Endothelial cell (in vitro differentiated cells): ENCODE data around the gene ZMIZ1. TPM values are rescaled to one million over a fixed set of nuclear protein-coding genes. Genes with fewer than 3 reads are reported as not detected.

ENCODE experiments used
- DNase-seq: peaks from one replicate; pipeline ENCODE4 v3.0.0; 2021; ENCODE audit warnings: low spot score
- H3K27ac Mint-ChIP-seq: one replicate; pipeline ENCODE4 v1.8.0; 2021; ENCODE audit warnings: mixed read lengths, inconsistent platforms; ENCODE audit not compliant: unreplicated experiment
- H3K27me3 Mint-ChIP-seq: one replicate; pipeline ENCODE4 v1.8.0; 2021; ENCODE audit warnings: mild to moderate bottlenecking, moderate library complexity, mixed read lengths, inconsistent platforms; ENCODE audit not compliant: unreplicated experiment
- H3K36me3 Mint-ChIP-seq: one replicate; pipeline ENCODE4 v1.8.0; 2021; ENCODE audit warnings: mild to moderate bottlenecking, low read depth, mixed read lengths, inconsistent platforms; ENCODE audit not compliant: unreplicated experiment
- H3K4me1 Mint-ChIP-seq: one replicate; pipeline ENCODE4 v1.8.0; 2021; ENCODE audit warnings: mild to moderate bottlenecking, mixed read lengths, inconsistent platforms; ENCODE audit not compliant: unreplicated experiment
- H3K4me3 Mint-ChIP-seq: one replicate; pipeline ENCODE4 v1.8.0; 2021; ENCODE audit warnings: mild to moderate bottlenecking, mixed read lengths, inconsistent platforms; ENCODE audit not compliant: unreplicated experiment
- H3K9me3 Mint-ChIP-seq: one replicate; pipeline ENCODE4 v1.8.0; 2021; ENCODE audit warnings: mixed read lengths, inconsistent platforms; ENCODE audit not compliant: unreplicated experiment
- total RNA-seq: library from RNA; stranded (reverse); fragmentation: NEBNext Ultra II Directional; extraction: Animal tissue kit (Norgen Biotek cat#: 25700); gene quantifications from one replicate; pipeline ENCODE4 v1.2.1, GENCODE V29; 2021; ENCODE audit not compliant: unreplicated experiment
- TF ChIP-seq, protein P1 (sequence below): fragments of 200-600 bp; sonication (generic); IDR thresholded peaks from one replicate; pipeline ENCODE4 v1.5.0; 2021; ENCODE audit warnings: antibody characterized with exemption; ENCODE audit not compliant: unreplicated experiment

Gene ZMIZ1
- total RNA-seq, 1 donor from 2014 or later, result 102 TPM

DNA sequence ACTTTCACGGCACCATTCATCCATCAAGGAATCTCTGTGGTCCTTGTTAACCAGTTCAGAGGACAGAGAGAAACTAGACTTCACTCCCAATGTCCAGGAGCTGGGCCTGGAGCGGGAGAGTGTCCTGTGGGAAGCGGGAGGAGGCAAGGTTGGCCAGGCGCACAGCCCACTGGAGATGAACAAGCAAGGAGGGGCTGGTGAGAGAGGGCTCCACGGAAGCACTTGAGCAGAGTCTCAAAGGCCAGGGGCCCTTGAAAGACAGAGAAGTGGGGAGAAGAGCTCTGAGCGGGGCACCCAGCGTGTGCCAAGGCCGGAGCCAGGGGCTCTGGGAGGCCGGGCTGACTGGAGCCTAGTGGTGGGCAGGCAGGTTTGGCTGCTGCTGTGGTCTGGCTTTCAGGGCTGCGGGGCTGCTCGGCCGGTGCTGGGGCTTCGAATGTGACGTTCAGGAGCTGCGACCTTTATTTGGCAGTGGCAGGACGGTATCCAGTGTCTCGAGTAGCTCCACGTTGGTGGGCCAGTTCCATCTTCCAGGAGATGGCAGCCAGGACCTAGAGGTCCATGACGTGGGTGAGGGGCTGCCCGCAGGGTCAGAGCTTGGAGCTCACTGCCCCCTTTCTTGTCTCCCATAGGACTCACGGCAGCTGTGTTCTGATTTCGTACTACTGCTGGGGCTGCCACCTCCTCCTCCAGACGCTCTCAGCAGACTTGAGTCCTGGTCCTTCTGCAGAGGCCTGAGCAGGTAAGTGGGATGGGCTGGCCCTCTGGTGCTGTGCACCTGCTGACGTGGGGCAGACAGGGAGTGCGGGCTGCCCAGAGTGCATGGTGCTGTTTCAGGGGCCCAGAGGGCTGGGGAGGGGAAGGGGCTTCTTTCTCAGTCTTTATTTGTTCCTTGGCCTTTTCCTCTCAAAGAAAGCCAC, 49.8 kb downstream of the ZMIZ1 start:
- TF ChIP-seq, protein P1, sequence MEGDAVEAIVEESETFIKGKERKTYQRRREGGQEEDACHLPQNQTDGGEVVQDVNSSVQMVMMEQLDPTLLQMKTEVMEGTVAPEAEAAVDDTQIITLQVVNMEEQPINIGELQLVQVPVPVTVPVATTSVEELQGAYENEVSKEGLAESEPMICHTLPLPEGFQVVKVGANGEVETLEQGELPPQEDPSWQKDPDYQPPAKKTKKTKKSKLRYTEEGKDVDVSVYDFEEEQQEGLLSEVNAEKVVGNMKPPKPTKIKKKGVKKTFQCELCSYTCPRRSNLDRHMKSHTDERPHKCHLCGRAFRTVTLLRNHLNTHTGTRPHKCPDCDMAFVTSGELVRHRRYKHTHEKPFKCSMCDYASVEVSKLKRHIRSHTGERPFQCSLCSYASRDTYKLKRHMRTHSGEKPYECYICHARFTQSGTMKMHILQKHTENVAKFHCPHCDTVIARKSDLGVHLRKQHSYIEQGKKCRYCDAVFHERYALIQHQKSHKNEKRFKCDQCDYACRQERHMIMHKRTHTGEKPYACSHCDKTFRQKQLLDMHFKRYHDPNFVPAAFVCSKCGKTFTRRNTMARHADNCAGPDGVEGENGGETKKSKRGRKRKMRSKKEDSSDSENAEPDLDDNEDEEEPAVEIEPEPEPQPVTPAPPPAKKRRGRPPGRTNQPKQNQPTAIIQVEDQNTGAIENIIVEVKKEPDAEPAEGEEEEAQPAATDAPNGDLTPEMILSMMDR, result no peak
- Mint-ChIP-seq H3K27ac (peak overlapping the region; percentile 36), H3K4me3 (no peak overlapping the region), H3K9me3 (no peaks in the 10 kb centered on the region), H3K27me3 (peaks cover 4% of the 10 kb centered on the region), H3K36me3 (peaks cover 11% of the 10 kb centered on the region), H3K4me1 (peaks cover 8% of the 10 kb centered on the region)
- no peak for DNase-seq

DNA sequence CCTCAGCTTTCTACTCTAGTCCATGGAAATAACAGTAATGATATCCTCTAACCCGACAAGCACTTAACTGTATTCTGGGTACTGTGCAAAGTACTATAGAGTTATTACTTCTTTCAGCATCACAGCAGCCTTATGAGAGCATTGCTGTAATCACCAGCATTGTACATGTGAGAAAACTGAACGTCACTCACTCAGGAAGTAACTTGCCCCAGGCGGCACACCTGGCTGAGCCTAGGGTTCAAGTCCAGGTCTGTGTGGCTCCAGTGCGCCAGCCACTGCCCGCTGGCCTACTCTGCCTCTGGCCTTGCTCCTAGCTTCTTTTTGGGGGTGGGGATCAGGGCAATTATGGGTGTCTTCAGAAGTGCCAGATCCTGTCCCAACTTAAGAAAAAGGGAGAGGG, 50.5 kb downstream of the ZMIZ1 start:
- H3K36me3 Mint-ChIP-seq, result peaks cover 14% of the 10 kb centered on the region
- TF ChIP-seq, protein P1, result no peak
- DNase-seq, result no peak
- H3K27me3 Mint-ChIP-seq, result peaks cover 5% of the 10 kb centered on the region
- no peak overlapping the region for H3K4me3 Mint-ChIP-seq
- peaks cover under 1% of the 10 kb centered on the region for H3K4me1 Mint-ChIP-seq
- H3K27ac Mint-ChIP-seq, result no peak overlapping the region
- no peaks in the 10 kb centered on the region for H3K9me3 Mint-ChIP-seq

DNA sequence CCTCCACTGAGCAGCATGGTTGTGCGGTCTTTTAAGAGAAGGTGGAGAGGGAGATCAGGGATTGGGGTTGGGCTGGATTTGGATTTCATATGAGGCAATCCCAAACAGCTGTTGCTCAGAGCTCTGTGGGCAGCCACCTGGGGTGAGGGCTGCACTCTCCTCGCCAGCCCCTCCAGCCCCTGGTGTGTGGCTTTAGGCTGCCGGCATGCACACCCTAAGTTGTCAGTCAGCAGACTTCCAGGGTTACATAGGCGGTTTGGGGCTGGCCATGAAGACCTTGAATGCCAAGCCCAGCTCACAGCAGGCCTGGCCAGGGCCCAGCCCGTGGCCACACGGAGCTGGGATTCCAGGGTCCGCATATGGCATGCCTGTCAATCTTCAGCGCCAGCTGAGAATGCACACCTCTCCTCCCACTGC, 54.8 kb downstream of the ZMIZ1 start:
- Mint-ChIP-seq H3K27ac (no peak overlapping the region), H3K27me3 (peaks cover 10% of the 10 kb centered on the region), H3K4me3 (no peak overlapping the region), H3K36me3 (peaks cover 18% of the 10 kb centered on the region), H3K4me1 (peaks cover 2% of the 10 kb centered on the region), H3K9me3 (no peaks in the 10 kb centered on the region)
- TF ChIP-seq, protein P1, result no peak
- no peak for DNase-seq

DNA sequence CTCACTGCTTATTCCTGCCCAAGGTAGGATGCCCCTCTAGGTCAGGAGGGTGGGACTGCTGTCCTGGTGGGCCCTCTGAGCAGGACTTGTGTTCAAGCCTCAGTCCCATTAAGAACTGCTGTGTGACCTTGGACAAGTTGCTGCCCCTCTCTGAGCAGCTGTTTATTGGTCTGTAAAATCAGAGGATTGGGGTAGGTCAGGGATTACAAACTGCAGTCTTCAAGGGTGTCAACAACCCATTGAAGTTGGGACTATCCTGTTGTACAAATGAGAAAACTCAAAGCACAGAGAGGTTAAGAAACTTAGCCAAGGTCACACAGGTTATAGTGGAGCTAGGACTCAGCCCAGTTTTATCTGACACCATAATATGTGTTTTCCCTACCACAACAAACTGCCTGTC, 55.3 kb downstream of the ZMIZ1 start:
- no peak overlapping the region for H3K27ac Mint-ChIP-seq
- TF ChIP-seq, protein P1, result no peak
- H3K36me3 Mint-ChIP-seq, result peaks cover 19% of the 10 kb centered on the region
- H3K4me3 Mint-ChIP-seq, result no peak overlapping the region
- H3K27me3 Mint-ChIP-seq, result peaks cover 10% of the 10 kb centered on the region
- DNase-seq, result no peak
- peaks cover 7% of the 10 kb centered on the region for H3K4me1 Mint-ChIP-seq
- no peaks in the 10 kb centered on the region for H3K9me3 Mint-ChIP-seq

DNA sequence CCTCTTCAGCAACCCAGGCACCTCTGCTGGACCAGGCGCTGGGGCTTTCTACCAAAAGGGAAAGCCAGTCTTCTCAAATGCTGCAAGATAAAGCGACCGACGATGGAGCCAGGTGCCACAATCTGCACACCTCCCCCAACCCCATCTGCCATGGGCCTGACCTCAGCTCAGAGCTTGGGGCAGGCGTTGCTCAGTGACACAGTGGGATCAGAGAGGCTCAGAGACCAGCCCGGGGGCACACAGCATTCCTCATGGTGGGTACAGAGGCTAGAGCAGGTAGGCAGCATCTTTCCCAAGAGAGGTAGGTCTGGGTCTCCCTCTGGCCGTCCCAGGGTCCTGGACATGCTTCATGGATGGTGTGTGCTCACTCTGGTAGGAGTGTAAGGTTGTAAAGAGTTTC, 56.3 kb downstream of the ZMIZ1 start:
- peaks cover 17% of the 10 kb centered on the region for H3K4me1 Mint-ChIP-seq

More for the DNA sequence above, 56.3 kb downstream of the ZMIZ1 start:
- Mint-ChIP-seq H3K9me3 (no peaks in the 10 kb centered on the region), H3K4me3 (no peak overlapping the region), H3K27ac (no peak overlapping the region), H3K27me3 (peaks cover 9% of the 10 kb centered on the region), H3K36me3 (peaks cover 16% of the 10 kb centered on the region)
- DNase-seq, result no peak
- TF ChIP-seq, protein P1, result no peak
